Measurements from ENCODE around the gene PRKRA.
"Not testable (repeated sequence)": the region's sequence is repeated elsewhere in the genome, so short reads cannot be mapped to it uniquely, and the experiment has no call there.

Gene PRKRA

GRCh38 chr2:178413472-178414265 is 37.3 kb downstream of the PRKRA start:
- no peak for FAIRE-seq

GRCh38 chr2:178412453-178412852 is 38.5 kb downstream of the PRKRA start:
- FAIRE-seq: not testable (repeated sequence)

GRCh38 chr2:178412047-178412446 is 38.9 kb downstream of the PRKRA start:
- no peak for FAIRE-seq

GRCh38 chr2:178409261-178409660 is 41.7 kb downstream of the PRKRA start:
- no peak for FAIRE-seq

GRCh38 chr2:178404368-178404767 is 46.6 kb downstream of the PRKRA start:
- FAIRE-seq: no peak

- FAIRE-seq: no peak
These were observed 47.2 kb downstream of the PRKRA start for GRCh38 chr2:178403671-178404306.

- FAIRE-seq: no peak
These were observed 49.0 kb downstream of the PRKRA start for GRCh38 chr2:178401994-178402437.

GRCh38 chr2:178397002-178397605 is 53.9 kb downstream of the PRKRA start:
- FAIRE-seq: no peak

- FAIRE-seq: no peak
These were observed 54.9 kb downstream of the PRKRA start for GRCh38 chr2:178395941-178396570.

- no peak for FAIRE-seq
These were observed 55.7 kb downstream of the PRKRA start for GRCh38 chr2:178395295-178395694.

- FAIRE-seq: no peak
These were observed 56.1 kb downstream of the PRKRA start for GRCh38 chr2:178394859-178395258.

- FAIRE-seq: no peak
These were observed 58.8 kb downstream of the PRKRA start for GRCh38 chr2:178392215-178392614.

GRCh38 chr2:178391701-178392100 is 59.3 kb downstream of the PRKRA start:
- FAIRE-seq: no peak

GRCh38 chr2:178388287-178388686 is 62.7 kb downstream of the PRKRA start:
- no peak for FAIRE-seq

GRCh38 chr2:178386986-178387597 is 63.9 kb downstream of the PRKRA start:
- no peak for FAIRE-seq

GRCh38 chr2:178385595-178386148 is 65.3 kb downstream of the PRKRA start:
- FAIRE-seq: no peak

- FAIRE-seq: no peak
These were observed 67.3 kb downstream of the PRKRA start for GRCh38 chr2:178383718-178384117.

Measured in colon (tissue), 2 donors.